ENCODE data around the gene CNPY2.
"Not testable (repeated sequence)": the region's sequence is repeated elsewhere in the genome, so short reads cannot be mapped to it uniquely, and the experiment has no call there.

The CNPY2 gene

GRCh38 chr12:56315622-56316473 is at the start of gene CNPY2:
TSS of gene CNPY2 (minus strand) at chr12:56315988. CDS start at chr12:56315217, 771 bp downstream.
- DNase-seq, result peak; percentile 93

- no peak for DNase-seq
Observed at GRCh38 chr12:56362130-56363059, 46.6 kb upstream of the CNPY2 start, which contains the start of gene APOF. TSS of gene APOF (minus strand) at chr12:56362857. CDS start at chr12:56362745, 112 bp downstream.

GRCh38 chr12:56361487-56362129 is 45.8 kb upstream of the CNPY2 start:
- DNase-seq, result no peak

- DNase-seq, result peak; percentile 91
Observed at GRCh38 chr12:56359851-56360767, 44.3 kb upstream of the CNPY2 start, which contains the start of gene STAT2. TSS of gene STAT2 (minus strand) at chr12:56360107. CDS start at chr12:56356571, 3,536 bp downstream.

- DNase-seq, result no peak
Observed at GRCh38 chr12:56358836-56359532, 43.2 kb upstream of the CNPY2 start.

- no peak for DNase-seq
Observed at GRCh38 chr12:56351325-56351724, 35.5 kb upstream of the CNPY2 start.

GRCh38 chr12:56350662-56351061 is 34.9 kb upstream of the CNPY2 start:
- no peak for DNase-seq

GRCh38 chr12:56348776-56349175 is 33.0 kb upstream of the CNPY2 start:
- DNase-seq, result no peak

- not testable (repeated sequence) for DNase-seq
Observed at GRCh38 chr12:56347255-56347654, 31.5 kb upstream of the CNPY2 start.

- DNase-seq, result no peak
Observed at GRCh38 chr12:56346675-56347074, 30.9 kb upstream of the CNPY2 start.

- DNase-seq, result not testable (repeated sequence)
Observed at GRCh38 chr12:56342290-56342689, 26.5 kb upstream of the CNPY2 start.

- no peak for DNase-seq
Observed at GRCh38 chr12:56341616-56342015, 25.8 kb upstream of the CNPY2 start.

- DNase-seq, result no peak
Observed at GRCh38 chr12:56339158-56339422, 23.3 kb upstream of the CNPY2 start.

GRCh38 chr12:56338308-56339157 is 22.7 kb upstream of the CNPY2 start, which contains the start of gene IL23A:
TSS of gene IL23A (plus strand) at chr12:56338884. CDS start at chr12:56339045, 161 bp downstream.
- DNase-seq, result no peak

- DNase-seq, result no peak
Observed at GRCh38 chr12:56337753-56338251, 22.0 kb upstream of the CNPY2 start.

GRCh38 chr12:56336361-56337167 is 20.8 kb upstream of the CNPY2 start:
- no peak for DNase-seq

- not testable (repeated sequence) for DNase-seq
Observed at GRCh38 chr12:56335527-56335926, 19.7 kb upstream of the CNPY2 start.

- no peak for DNase-seq
Observed at GRCh38 chr12:56334490-56334793, 18.7 kb upstream of the CNPY2 start.
